Suppressor macrophage treated with lipopolysaccharide for 4 hours (primary cell): ENCODE measurements around the gene CEP170B.
"Not testable (repeated sequence)": the region's sequence is repeated elsewhere in the genome, so short reads cannot be mapped to it uniquely, and the experiment has no call there.

Experiments used
- DNase-seq: peaks from one replicate; pipeline ENCODE4 v3.0.0-alpha.2; 2020

The CEP170B gene

GRCh38 chr14:104933746-104934733, 69.0 kb downstream of the CEP170B start:
- no peak for DNase-seq

DNA sequence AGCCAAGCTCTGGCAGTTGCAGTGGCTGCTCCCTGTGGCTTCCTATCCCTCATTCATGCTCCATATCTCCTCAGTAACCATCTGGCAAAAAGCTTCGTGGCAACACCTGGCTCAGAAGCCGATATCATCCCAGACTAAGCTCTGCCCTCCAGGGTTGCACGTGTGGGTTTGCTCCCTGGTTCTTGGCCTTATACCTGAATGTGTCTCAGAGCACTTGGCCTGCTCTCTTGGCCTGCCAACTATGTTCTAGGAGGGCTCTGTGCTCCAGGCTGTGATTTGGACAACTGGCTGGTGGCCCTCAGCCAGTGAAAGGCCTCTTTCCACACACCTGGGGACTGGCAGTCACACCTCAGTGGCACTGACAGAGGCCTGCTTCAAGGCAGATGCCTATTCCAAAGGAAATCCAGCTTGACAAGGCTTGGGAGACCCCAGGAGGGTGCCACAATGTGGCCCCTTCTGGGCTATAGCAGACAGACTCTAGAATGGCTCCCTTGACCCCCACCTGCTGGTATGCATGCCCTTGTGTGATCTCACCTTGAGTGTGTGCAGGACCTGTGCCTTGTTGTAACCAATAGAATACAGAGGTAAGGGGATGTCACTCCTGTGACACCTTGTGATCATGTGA, 70.1 kb downstream of the CEP170B start:
- no peak for DNase-seq

- no peak for DNase-seq
These were observed 70.9 kb downstream of the CEP170B start for GRCh38 chr14:104935955-104936354.

GRCh38 chr14:104936361-104937155, 71.5 kb downstream of the CEP170B start:
- no peak for DNase-seq

- no peak for DNase-seq
These were observed 72.1 kb downstream of the CEP170B start for GRCh38 chr14:104937161-104937560.

DNA sequence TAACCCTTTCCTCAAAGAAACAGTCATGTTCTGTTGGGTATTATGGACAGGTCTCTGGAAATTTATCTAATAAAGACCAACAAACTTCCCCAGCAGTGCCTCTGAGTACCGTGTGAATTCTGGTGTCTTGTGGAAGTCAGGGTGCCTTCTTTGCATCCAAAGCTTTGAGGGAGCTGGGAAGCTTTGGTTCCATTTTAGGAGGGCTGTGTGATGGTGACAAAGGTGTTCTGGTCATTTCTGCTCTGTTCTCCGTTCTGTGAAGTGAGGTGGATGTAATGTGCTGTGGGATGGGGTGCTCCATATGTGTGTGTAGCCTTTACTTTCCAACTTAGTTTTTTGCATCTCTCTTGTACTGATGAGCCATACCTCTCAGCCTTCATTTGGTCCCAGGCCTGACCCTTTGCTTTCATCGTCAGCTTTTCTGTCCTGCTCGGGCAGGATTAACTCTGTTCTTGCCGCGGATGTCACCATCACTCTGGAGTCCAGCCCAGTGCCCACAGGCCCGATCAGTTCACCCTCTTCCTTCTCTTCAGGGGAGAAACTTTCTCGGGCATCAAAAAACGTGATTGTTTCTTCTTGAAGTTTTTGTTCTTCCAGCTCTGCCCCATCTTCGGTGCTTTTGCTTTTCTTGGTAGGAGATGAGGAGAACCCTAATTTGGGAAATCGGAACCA, 72.8 kb downstream of the CEP170B start:
- no peak for DNase-seq

- DNase-seq, result no peak
These were observed 73.4 kb downstream of the CEP170B start for GRCh38 chr14:104938436-104938835.

GRCh38 chr14:104938960-104939359, 73.9 kb downstream of the CEP170B start:
- no peak for DNase-seq

GRCh38 chr14:104939666-104940410, 74.8 kb downstream of the CEP170B start:
- no peak for DNase-seq

DNA sequence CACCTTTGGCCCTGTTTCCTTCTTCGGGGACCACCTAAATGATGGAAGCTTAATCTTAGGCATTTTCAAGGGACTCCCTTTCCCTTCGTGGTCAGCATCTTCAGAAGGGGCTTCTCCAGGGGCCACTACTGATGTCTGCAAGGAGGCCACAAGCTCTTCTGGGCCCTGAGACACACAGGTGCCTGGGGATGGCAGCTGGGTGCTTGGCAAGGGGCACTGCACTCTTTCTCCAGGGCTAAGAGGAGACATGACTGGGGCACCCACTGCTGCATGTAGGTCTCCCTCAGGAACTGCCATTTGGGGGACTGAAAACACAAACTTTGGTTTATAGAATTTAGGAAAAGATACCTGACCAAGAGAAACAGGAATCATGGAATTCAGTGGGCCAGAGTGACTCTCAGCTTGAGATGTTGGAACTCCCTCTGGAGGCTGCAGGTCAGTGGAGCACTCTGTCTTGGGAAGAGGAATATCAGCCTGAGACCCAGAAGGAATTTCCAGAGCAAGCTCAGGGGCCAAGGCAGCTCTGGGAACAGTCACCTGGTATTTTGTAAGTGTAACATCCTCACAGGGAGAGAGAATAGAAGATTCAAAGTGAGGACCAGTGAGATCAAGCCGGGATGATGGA, 75.6 kb downstream of the CEP170B start:
- no peak for DNase-seq

DNA sequence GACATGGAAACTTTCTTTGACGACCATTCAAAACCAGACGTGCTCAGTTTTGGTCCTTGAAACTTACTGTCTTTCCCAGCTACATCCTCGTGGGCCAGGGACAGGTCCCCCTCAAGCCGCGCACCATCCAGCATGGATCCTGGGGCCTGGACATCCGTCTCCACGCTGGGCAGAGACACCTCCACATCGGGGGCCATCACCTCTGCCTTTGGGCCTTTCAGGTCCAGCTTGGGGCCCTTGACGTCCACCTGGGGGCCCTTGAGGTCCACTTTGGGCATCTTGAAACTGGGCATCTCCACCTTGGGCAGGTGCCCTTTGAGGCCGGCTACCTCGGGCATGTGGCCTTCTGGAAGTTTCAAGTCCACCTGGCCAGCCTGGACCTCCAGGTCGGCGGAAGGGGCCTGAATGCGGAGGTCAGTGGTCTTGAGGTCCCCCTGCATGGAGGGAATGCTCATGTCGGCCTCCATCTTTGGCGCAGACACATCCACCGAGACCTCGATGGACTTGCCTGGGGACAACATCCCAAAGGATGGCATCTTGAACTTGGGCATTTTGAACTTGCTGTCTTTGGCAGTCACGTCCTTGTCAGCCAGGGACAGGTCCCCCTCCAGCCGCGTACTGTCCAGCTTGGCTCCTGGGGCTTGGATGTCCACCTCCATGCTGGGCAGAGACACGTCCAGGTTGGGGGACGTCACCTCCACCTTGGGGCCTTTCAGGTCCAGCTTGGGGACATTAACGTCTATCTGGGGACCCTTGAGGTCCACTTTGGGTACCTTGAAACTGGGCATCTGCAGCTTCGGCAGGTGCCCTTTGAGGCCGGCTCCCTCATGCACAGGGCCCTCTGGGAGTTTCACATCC, 76.7 kb downstream of the CEP170B start:
- no peak for DNase-seq

GRCh38 chr14:104942586-104942985, 77.5 kb downstream of the CEP170B start:
- DNase-seq, result no peak

DNA sequence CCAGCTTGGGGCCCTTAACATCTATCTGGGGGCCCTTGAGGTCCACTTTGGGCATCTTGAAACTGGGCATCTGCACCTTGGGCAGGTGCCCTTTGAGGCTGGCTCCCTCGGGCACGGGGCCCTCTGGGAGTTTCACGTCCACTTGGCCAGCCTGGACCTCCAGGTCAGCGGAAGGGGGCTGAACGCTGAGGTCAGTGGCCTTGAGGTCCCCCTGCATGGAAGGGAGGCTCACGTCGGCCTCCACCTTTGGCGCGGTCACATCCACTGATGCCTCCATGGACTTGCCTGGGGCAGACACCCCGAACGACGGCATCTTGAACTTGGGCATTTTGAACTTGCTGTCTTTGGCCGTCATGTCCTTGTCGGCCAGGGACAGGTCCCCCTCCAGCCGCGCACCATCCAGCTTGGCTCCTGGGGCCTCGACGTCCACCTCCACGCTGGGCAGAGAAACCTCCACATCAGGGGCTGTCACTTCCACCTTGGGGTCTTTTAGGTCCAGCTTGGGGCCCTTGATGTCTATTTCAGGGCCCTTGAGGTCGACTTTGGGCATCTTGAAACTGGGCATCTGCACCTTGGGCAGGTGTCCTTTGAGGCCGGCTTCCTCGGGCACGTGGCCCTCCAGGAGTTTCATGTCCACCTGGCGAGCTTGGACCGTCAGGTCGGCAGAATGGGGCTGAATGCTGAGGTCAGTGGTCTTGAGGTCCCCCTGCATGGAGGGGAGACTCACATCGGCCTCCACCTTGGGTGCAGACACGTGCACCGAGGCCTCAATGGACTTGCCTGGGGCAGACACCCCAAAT, 78.3 kb downstream of the CEP170B start:
- DNase-seq, result not testable (repeated sequence)

DNA sequence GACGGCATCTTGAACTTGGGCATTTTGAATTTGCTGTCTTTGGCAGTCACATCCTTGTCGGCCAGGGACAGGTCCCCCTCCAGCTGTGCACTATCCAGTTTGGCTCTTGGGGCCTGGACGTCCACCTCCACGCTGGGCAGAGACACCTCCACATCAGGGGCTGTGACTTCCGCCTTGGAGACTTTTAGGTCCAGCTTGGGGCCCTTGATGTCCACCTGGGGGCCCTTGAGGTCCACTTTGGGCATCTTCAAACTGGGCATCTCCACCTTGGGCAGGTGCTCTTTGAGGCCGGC, 78.9 kb downstream of the CEP170B start:
- not testable (repeated sequence) for DNase-seq

DNA sequence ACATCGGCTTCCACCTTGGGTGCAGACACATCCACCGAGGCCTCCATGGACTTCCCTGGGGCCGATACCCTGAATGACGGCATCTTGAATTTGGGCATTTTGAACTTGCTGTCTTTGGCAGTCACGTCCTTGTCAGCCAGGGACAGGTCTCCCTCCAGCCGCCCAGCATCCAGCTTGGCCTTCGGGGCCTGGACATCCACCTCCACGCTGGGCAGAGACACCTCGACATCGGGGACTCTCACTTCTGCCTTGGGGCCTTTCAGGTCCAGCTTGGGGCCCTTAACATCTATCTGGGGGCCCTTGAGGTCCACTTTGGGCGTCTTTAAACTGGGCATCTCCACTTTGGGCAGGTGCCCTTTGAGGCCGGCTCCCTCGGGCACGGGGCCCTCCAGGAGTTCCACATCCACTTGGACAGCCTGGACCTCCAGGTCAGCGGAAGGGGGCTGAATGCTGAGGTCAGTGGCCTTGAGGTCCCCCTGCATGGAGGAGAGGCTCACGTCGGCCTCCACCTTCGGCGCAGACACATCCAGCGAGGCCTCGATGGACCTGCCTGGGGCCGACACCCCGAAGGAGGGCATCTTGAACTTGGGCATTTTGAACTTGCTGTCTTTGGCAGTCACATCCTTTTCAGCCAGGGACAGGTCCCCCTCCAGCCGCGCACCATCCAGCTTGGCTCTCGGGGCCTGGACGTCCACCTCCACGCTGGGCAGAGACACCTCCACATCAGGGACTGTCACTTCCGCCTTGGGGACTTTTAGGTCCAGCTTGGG, 79.6 kb downstream of the CEP170B start:
- not testable (repeated sequence) for DNase-seq

DNA sequence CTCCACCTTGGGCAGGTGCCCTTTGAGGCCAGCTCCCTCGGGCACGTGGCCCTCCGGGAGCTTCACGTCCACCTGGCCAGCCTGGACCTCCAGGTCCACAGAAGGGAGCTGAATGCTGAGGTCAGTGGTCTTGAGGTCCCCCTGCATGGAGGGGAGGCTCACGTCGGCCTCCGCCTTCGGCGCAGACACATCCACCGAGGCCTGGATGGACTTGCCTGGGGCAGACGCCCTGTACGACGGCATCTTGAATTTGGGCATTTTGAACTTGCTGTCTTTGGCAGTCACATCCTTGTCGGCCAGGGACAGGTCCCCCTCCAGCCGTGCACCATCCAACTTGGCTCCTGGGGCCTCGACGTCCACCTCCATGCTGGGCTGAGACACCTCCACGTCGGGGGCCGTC, 80.2 kb downstream of the CEP170B start:
- DNase-seq, result not testable (repeated sequence)
